Testis (tissue), 2 donors: ENCODE results near the gene ZMAT2.

ENCODE experiments used
- POLR2A ChIP-seq: fragments of 450-650 bp; IDR thresholded peaks from one replicate; pipeline ENCODE4 v1.6.1; 2017; ENCODE audit warnings: antibody characterized with exemption, mild to moderate bottlenecking, moderate library complexity
- TF ChIP-seq, protein P1 (sequence below), 3 experiments: fragments of 450-650 bp in 2 of 3; fragments of 200-600 bp in 1 of 3; sonication (generic) in 1 of 3; IDR thresholded peaks; one replicate each; pipeline ENCODE4 v1.5.1; 2016 to 2019; ENCODE audit warnings: antibody characterized with exemption in 3 of 3, mild to moderate bottlenecking in 2 of 3, moderate library complexity in 1 of 3

DNA sequence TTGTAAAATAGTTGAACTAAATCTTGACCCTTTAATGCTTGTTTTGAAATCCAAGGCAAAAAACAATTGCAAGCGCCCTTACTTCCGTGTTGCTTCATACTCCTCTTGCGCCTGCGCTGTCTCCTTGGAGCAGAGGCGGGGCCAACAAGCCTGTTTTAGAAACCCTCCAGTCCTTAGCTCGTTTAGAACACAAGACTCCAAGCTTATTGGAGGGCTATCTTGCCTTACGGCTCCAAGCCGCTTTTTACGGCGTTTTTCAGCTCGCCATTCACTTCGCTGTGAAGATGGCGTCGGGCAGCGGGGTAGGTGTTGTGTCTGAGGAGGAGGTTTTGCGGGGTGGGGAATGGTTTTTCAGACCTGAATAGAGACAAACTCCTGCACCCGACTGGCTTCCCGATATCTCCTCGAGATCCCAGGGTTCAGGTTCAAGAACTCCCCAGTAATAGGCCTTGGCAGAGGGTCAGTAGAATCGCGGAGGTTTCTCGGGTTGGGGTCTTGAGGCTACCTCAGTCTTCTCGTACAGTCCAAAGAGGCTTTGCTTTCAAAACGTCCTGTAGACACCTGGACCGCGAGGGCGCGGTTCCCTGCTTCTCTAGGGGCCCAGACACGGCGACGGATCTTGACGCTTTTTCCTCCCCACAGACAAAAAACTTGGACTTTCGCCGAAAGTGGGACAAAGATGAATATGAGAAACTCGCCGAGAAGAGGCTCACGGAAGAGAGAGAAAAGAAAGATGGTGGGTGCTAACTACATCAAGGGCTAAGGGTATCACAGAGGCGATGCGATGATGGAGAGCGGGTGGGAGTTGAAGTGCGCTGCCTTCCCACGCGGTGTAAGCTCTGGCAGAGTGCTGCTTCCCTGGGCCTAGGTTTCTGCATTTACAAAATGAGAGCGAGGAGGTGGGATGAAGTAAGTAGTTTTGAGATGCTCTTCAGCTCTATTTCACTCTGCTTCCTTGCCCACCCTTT lies at the start of gene ZMAT2:
- TF ChIP-seq, protein P1, sequence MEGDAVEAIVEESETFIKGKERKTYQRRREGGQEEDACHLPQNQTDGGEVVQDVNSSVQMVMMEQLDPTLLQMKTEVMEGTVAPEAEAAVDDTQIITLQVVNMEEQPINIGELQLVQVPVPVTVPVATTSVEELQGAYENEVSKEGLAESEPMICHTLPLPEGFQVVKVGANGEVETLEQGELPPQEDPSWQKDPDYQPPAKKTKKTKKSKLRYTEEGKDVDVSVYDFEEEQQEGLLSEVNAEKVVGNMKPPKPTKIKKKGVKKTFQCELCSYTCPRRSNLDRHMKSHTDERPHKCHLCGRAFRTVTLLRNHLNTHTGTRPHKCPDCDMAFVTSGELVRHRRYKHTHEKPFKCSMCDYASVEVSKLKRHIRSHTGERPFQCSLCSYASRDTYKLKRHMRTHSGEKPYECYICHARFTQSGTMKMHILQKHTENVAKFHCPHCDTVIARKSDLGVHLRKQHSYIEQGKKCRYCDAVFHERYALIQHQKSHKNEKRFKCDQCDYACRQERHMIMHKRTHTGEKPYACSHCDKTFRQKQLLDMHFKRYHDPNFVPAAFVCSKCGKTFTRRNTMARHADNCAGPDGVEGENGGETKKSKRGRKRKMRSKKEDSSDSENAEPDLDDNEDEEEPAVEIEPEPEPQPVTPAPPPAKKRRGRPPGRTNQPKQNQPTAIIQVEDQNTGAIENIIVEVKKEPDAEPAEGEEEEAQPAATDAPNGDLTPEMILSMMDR (IDR thresholded peaks at IDR 0.05): no peak
- no peak for TF ChIP-seq POLR2A
